ENCODE measurements around the gene CGB2. TPM values are rescaled to one million over a fixed set of nuclear protein-coding genes. Genes with fewer than 3 reads are reported as not detected.
"Not testable (repeated sequence)": the region's sequence is repeated elsewhere in the genome, so short reads cannot be mapped to it uniquely, and the experiment has no call there.

CGB2 gene
- total and polyA plus RNA-seq, 4 experiments from 2014 or later, result not detected

GRCh38 chr19:49074869-49075268, 43.2 kb downstream of the CGB2 start:
- H3K27me3 ChIP-seq (ENCODE audit: insufficient read depth, low read length), result not testable (repeated sequence)

GRCh38 chr19:49080392-49080791, 48.7 kb downstream of the CGB2 start:
- CTCF ChIA-PET (ENCODE audit: partially characterized antibody), result interaction anchor here (1.0 kb wide), 1 partner anchor 17 kb away, joined by 3 read pairs; no protein-coding TSS in a partner anchor

More at GRCh38 chr19:49074869-49075268, 43.2 kb downstream of the CGB2 start:
- H3K27ac Mint-ChIP-seq; H3K36me3 Mint-ChIP-seq; H3K36me3 ChIP-seq (ENCODE audit: insufficient read depth, low read length); H3K4me1 ChIP-seq (ENCODE audit: insufficient read depth, low read length); H3K4me3 Mint-ChIP-seq; H3K4me3 ChIP-seq (ENCODE audit: low read length in 2 of 2); H3K9me3 Mint-ChIP-seq; H3K9me3 ChIP-seq (ENCODE audit: control insufficient read depth in 1 of 2, low read length in 2 of 2); H3K27ac ChIP-seq (ENCODE audit: low read depth, low read length); POLR2A ChIA-PET (ENCODE audit: partially characterized antibody); DNase-seq: not testable (repeated sequence)
- CTCF ChIA-PET (ENCODE audit: partially characterized antibody), result interaction anchor here (1.3 kb wide), 1 partner anchor 71 kb away, joined by 3 read pairs; no protein-coding TSS in a partner anchor
- Mint-ChIP-seq H3K27me3 (peaks cover 36% of the 10 kb centered on the region in 2 donors), H3K4me1 (peaks cover 6 to 19% (median 12%) of the 10 kb centered on the region in 4 donors)
- intact Hi-C loops (cut with micrococcal nuclease), result loop anchor here (1.0 kb wide), 1 partner anchor 71 kb away; no protein-coding TSS in a partner anchor

GRCh38 chr19:49081273-49081672, 49.6 kb downstream of the CGB2 start:
- intact Hi-C loops (cut with micrococcal nuclease), result no loop called here
- H3K4me1 Mint-ChIP-seq, result peaks cover 4 to 16% (median 13%) of the 10 kb centered on the region in 4 donors
- ChIA-PET POLR2A (ENCODE audit: partially characterized antibody) (no interaction called here), CTCF (ENCODE audit: partially characterized antibody) (interaction anchor here (1.0 kb wide), 1 partner anchor 17 kb away, joined by 3 read pairs; no protein-coding TSS in a partner anchor)
- no peak for DNase-seq
- H3K36me3 Mint-ChIP-seq, result peaks cover 0 to 13% of the 10 kb centered on the region in 2 donors
- Histone ChIP-seq H3K4me1 (ENCODE audit: insufficient read depth, low read length) (peaks cover 10% of the 10 kb centered on the region), H3K27ac (ENCODE audit: low read depth, low read length) (no peak overlapping the region), H3K4me3 (ENCODE audit: low read length in 2 of 2) (no peak overlapping the region), H3K27me3 (ENCODE audit: insufficient read depth, low read length) (no peaks in the 10 kb centered on the region), H3K9me3 (ENCODE audit: control insufficient read depth in 1 of 2, low read length in 2 of 2) (no peaks in the 10 kb centered on the region), H3K36me3 (ENCODE audit: insufficient read depth, low read length) (no peaks in the 10 kb centered on the region)
- no peak overlapping the region for H3K4me3 Mint-ChIP-seq
- peaks cover 3 to 5% of the 10 kb centered on the region in 2 donors for H3K27me3 Mint-ChIP-seq
- H3K9me3 Mint-ChIP-seq, result peaks cover 0 to 2% (median 0%) of the 10 kb centered on the region in 8 donors
- H3K27ac Mint-ChIP-seq, result no peak overlapping the region

More at GRCh38 chr19:49080392-49080791, 48.7 kb downstream of the CGB2 start:
- H3K36me3 Mint-ChIP-seq, result peaks cover 0 to 5% of the 10 kb centered on the region in 2 donors
- peaks cover 7 to 11% of the 10 kb centered on the region in 2 donors for H3K27me3 Mint-ChIP-seq
- H3K9me3 Mint-ChIP-seq, result peaks cover 0 to 2% (median 0%) of the 10 kb centered on the region in 8 donors
- no peak overlapping the region for H3K27ac ChIP-seq (ENCODE audit: low read depth, low read length)
- no peaks in the 10 kb centered on the region for H3K27me3 ChIP-seq (ENCODE audit: insufficient read depth, low read length)
- no peak for DNase-seq
- no peak overlapping the region for H3K4me3 ChIP-seq (ENCODE audit: low read length in 2 of 2)
- H3K4me1 Mint-ChIP-seq, result peaks cover 2 to 12% (median 6%) of the 10 kb centered on the region in 4 donors
- POLR2A ChIA-PET (ENCODE audit: partially characterized antibody), result no interaction called here
- peak overlapping the region in 1 of 7 donors; percentile 74 for H3K27ac Mint-ChIP-seq
- no peak overlapping the region for H3K4me3 Mint-ChIP-seq
- H3K36me3 ChIP-seq (ENCODE audit: insufficient read depth, low read length), result no peaks in the 10 kb centered on the region
- no peaks in the 10 kb centered on the region for H3K9me3 ChIP-seq (ENCODE audit: control insufficient read depth in 1 of 2, low read length in 2 of 2)
- intact Hi-C loops (cut with micrococcal nuclease), result no loop called here
- peaks cover 4% of the 10 kb centered on the region for H3K4me1 ChIP-seq (ENCODE audit: insufficient read depth, low read length)

Small RNA genes lying within 50 kb of the gene (microRNA-seq; reads per million reads assigned to microRNA genes)
- gene MIR6798 (ENCODE audit: borderline microRNAs expressed, borderline number of aligned reads, borderline replicate concordance), result not detected

Other genes starting within 250 kb of the CGB2 start
- 10 to 100 TPM; 25.9 to 30.1 TPM for gene BCAT2, start 220.9 kb upstream of the CGB2 start, total RNA-seq
- 10 to 100 TPM; 19.0 to 28.8 TPM for gene BCAT2, start 220.9 kb upstream of the CGB2 start, polyA plus RNA-seq
- under 1 TPM; 0.35 to 0.75 TPM for gene HSD17B14, start 195.4 kb upstream of the CGB2 start, total RNA-seq
- 1 to 10 TPM in 1 of 2 donors, under 1 TPM in 1; 0.32 to 1.1 TPM for gene HSD17B14, start 195.4 kb upstream of the CGB2 start, polyA plus RNA-seq
- gene PLEKHA4, start 163.3 kb upstream of the CGB2 start, total RNA-seq, result 1 to 10 TPM; 2.8 to 6.6 TPM
- gene PLEKHA4, start 163.3 kb upstream of the CGB2 start, polyA plus RNA-seq, result 1 to 10 TPM; 2.3 to 7.5 TPM
- 10 to 100 TPM; 67.0 to 69.8 TPM for gene PPP1R15A, start 159.5 kb upstream of the CGB2 start, total RNA-seq
- 10 to 100 TPM; 79.6 to 83.3 TPM for gene PPP1R15A, start 159.5 kb upstream of the CGB2 start, polyA plus RNA-seq
- gene TULP2, start 133.1 kb upstream of the CGB2 start, total RNA-seq, result not detected
- gene TULP2, start 133.1 kb upstream of the CGB2 start, polyA plus RNA-seq, result not detected
- 100 to 1,000 TPM; 132 to 145 TPM for gene NUCB1, start 131.6 kb upstream of the CGB2 start, total RNA-seq
- 100 to 1,000 TPM in 1 of 2 donors, 10 to 100 TPM in 1; 65.3 to 126 TPM for gene NUCB1, start 131.6 kb upstream of the CGB2 start, polyA plus RNA-seq
- 1 to 10 TPM; 1.2 to 1.6 TPM for gene DHDH, start 98.2 kb upstream of the CGB2 start, total RNA-seq
- gene DHDH, start 98.2 kb upstream of the CGB2 start, polyA plus RNA-seq, result 1 to 10 TPM in 1 of 2 donors, under 1 TPM in 1; 0.60 to 1.2 TPM
- gene BAX, start 77.0 kb upstream of the CGB2 start, total RNA-seq, result 100 to 1,000 TPM; 173 to 183 TPM
- gene BAX, start 77.0 kb upstream of the CGB2 start, polyA plus RNA-seq, result 10 to 100 TPM; 56.5 to 66.8 TPM
- gene FTL, start 66.6 kb upstream of the CGB2 start, total RNA-seq, result 1,000 to 10,000 TPM; 1,304 to 1,371 TPM
- gene FTL, start 66.6 kb upstream of the CGB2 start, polyA plus RNA-seq, result 1,000 to 10,000 TPM; 3,537 to 4,474 TPM
- 10 to 100 TPM; 56.2 to 56.4 TPM for gene GYS1, start 38.6 kb upstream of the CGB2 start, total RNA-seq
- gene GYS1, start 38.6 kb upstream of the CGB2 start, polyA plus RNA-seq, result 10 to 100 TPM; 30.6 to 31.4 TPM
- 10 to 100 TPM; 27.9 to 28.5 TPM for gene RUVBL2, start 38.0 kb upstream of the CGB2 start, total RNA-seq
- gene RUVBL2, start 38.0 kb upstream of the CGB2 start, polyA plus RNA-seq, result 10 to 100 TPM; 48.6 to 51.9 TPM
- gene LHB, start 14.8 kb upstream of the CGB2 start, total RNA-seq, result not detected
- under 1 TPM in 1 of 2 donors, not detected in 1; 0.49 TPM for gene LHB, start 14.8 kb upstream of the CGB2 start, polyA plus RNA-seq
- gene CGB3, start 7.6 kb upstream of the CGB2 start, total RNA-seq, result not detected
- gene CGB3, start 7.6 kb upstream of the CGB2 start, polyA plus RNA-seq, result not detected
- gene CGB1, start 5.0 kb downstream of the CGB2 start, total RNA-seq, result not detected
- not detected for gene CGB1, start 5.0 kb downstream of the CGB2 start, polyA plus RNA-seq
- gene CGB5, start 12.0 kb downstream of the CGB2 start, total RNA-seq, result not detected
- not detected for gene CGB5, start 12.0 kb downstream of the CGB2 start, polyA plus RNA-seq
- gene CGB8, start 17.2 kb downstream of the CGB2 start, total RNA-seq, result not detected
- not detected for gene CGB8, start 17.2 kb downstream of the CGB2 start, polyA plus RNA-seq
- not detected for gene CGB7, start 25.9 kb downstream of the CGB2 start, total RNA-seq
- not detected for gene CGB7, start 25.9 kb downstream of the CGB2 start, polyA plus RNA-seq
- gene NTF4, start 32.9 kb downstream of the CGB2 start, total RNA-seq, result not detected
- not detected for gene NTF4, start 32.9 kb downstream of the CGB2 start, polyA plus RNA-seq
- not detected for gene KCNA7, start 40.8 kb downstream of the CGB2 start, total RNA-seq
- not detected for gene KCNA7, start 40.8 kb downstream of the CGB2 start, polyA plus RNA-seq
- gene SNRNP70, start 53.6 kb downstream of the CGB2 start, total RNA-seq, result 100 to 1,000 TPM; 675 to 689 TPM
- 10 to 100 TPM; 31.5 to 55.2 TPM for gene SNRNP70, start 53.6 kb downstream of the CGB2 start, polyA plus RNA-seq
- 10 to 100 TPM; 17.7 to 18.6 TPM for gene LIN7B, start 82.5 kb downstream of the CGB2 start, total RNA-seq
- 1 to 10 TPM; 4.4 to 5.3 TPM for gene LIN7B, start 82.5 kb downstream of the CGB2 start, polyA plus RNA-seq
- gene C19orf73, start 87.3 kb downstream of the CGB2 start, total RNA-seq, result 1 to 10 TPM; 1.7 to 1.9 TPM
- 1 to 10 TPM; 1.9 to 3.7 TPM for gene C19orf73, start 87.3 kb downstream of the CGB2 start, polyA plus RNA-seq
- 1 to 10 TPM; 4.0 to 4.5 TPM for gene PPFIA3, start 87.7 kb downstream of the CGB2 start, total RNA-seq
- under 1 TPM; 0.27 to 0.68 TPM for gene PPFIA3, start 87.7 kb downstream of the CGB2 start, polyA plus RNA-seq
- not detected for gene HRC, start 123.5 kb downstream of the CGB2 start, total RNA-seq
- gene HRC, start 123.5 kb downstream of the CGB2 start, polyA plus RNA-seq, result not detected
- under 1 TPM in 1 of 2 experiments, not detected in 1; 0.41 TPM for gene TRPM4, start 125.9 kb downstream of the CGB2 start, total RNA-seq
- gene TRPM4, start 125.9 kb downstream of the CGB2 start, polyA plus RNA-seq, result not detected

All from CD4-positive, alpha-beta memory T cell (primary cell).